Ishikawa (cell line): ENCODE data around the gene GMCL2.

Experiments used
- CEBPB ChIP-seq: IDR thresholded peaks from 2 replicates; pipeline ENCODE4 v1.6.1; 2012
- CREB1 ChIP-seq: IDR thresholded peaks from 2 replicates; pipeline ENCODE4 v1.6.1; 2012; ENCODE audit warnings: low read depth
- EGR1 ChIP-seq: IDR thresholded peaks from 2 replicates; pipeline ENCODE4 v1.6.1; 2012
- EP300 ChIP-seq: IDR thresholded peaks from 2 replicates; pipeline ENCODE4 v1.6.1; 2012; ENCODE audit warnings: borderline replicate concordance
- FOXM1 ChIP-seq: IDR thresholded peaks from 2 replicates; pipeline ENCODE4 v1.6.1; 2012; ENCODE audit warnings: low read depth, borderline replicate concordance
- MAX ChIP-seq: IDR thresholded peaks from 2 replicates; pipeline ENCODE4 v1.6.1; 2012
- NFIC ChIP-seq: IDR thresholded peaks from 2 replicates; pipeline ENCODE4 v1.6.1; 2012
- RAD21 ChIP-seq: IDR thresholded peaks from 2 replicates; pipeline ENCODE4 v1.6.1; 2012; ENCODE audit warnings: low read depth
- REST ChIP-seq: IDR thresholded peaks from 2 replicates; pipeline ENCODE4 v1.6.1; 2012; ENCODE audit warnings: low read depth, mild to moderate bottlenecking
- TAF1 ChIP-seq: IDR thresholded peaks from 2 replicates; pipeline ENCODE4 v1.6.1; 2012; ENCODE audit warnings: low read depth, mild to moderate bottlenecking
- TCF12 ChIP-seq: IDR thresholded peaks from 2 replicates; pipeline ENCODE4 v1.6.1; 2012; ENCODE audit warnings: low read depth
- TEAD4 ChIP-seq: IDR thresholded peaks from 2 replicates; pipeline ENCODE4 v1.6.1; 2012
- USF1 ChIP-seq: IDR thresholded peaks from 2 replicates; pipeline ENCODE4 v1.6.1; 2012
- YY1 ChIP-seq: IDR thresholded peaks from 2 replicates; pipeline ENCODE4 v1.6.1; 2012; ENCODE audit warnings: low read depth
- ZBTB7A ChIP-seq: IDR thresholded peaks from 2 replicates; pipeline ENCODE4 v1.6.1; 2012; ENCODE audit warnings: low read depth

The GMCL2 gene

GRCh38 chr5:178223828-178224335, 36.7 kb upstream of the GMCL2 start:
- TF ChIP-seq EGR1 = no peak
- TF ChIP-seq EP300 = no peak
- TF ChIP-seq YY1 = no peak

- TF ChIP-seq RAD21 (no peak), EP300 (no peak), MAX (no peak), TEAD4 (no peak), YY1 (no peak), ZBTB7A (no peak), NFIC (no peak), CEBPB (no peak), TCF12 (no peak), USF1 (no peak), EGR1 (no peak), TAF1 (no peak), REST (no peak), CREB1 (no peak), FOXM1 (no peak)
These were observed 36.1 kb upstream of the GMCL2 start for GRCh38 chr5:178223196-178223773.

GRCh38 chr5:178222292-178222691, 35.1 kb upstream of the GMCL2 start:
- TF ChIP-seq TEAD4 = no peak
- no peak for TF ChIP-seq REST
- TF ChIP-seq NFIC = no peak
- no peak for TF ChIP-seq RAD21
- no peak for TF ChIP-seq TCF12
- TF ChIP-seq EGR1 = no peak
- no peak for TF ChIP-seq USF1

- TF ChIP-seq EP300 (no peak), FOXM1 (no peak), TEAD4 (no peak), ZBTB7A (no peak), NFIC (no peak)
These were observed 34.7 kb upstream of the GMCL2 start for GRCh38 chr5:178221853-178222252.

GRCh38 chr5:178221282-178221681, 34.1 kb upstream of the GMCL2 start:
- TF ChIP-seq YY1 = no peak
- no peak for TF ChIP-seq CEBPB
- TF ChIP-seq EP300 = no peak
- TF ChIP-seq REST = no peak
- TF ChIP-seq MAX = no peak
- no peak for TF ChIP-seq EGR1
- no peak for TF ChIP-seq NFIC
- TF ChIP-seq TAF1 = no peak
